Measurements from ENCODE around the gene TM7SF3.

TM7SF3 gene

GRCh38 chr12:26935636-26936378 is 78.4 kb downstream of the TM7SF3 start:
- DNase-seq (ENCODE audit: low read depth in 1 of 2, low spot score in 1 of 2) = no peak

GRCh38 chr12:26929590-26929989 is 84.6 kb downstream of the TM7SF3 start:
- no peak for DNase-seq (ENCODE audit: low read depth in 1 of 2, low spot score in 1 of 2)

GRCh38 chr12:26928661-26929060 is 85.5 kb downstream of the TM7SF3 start:
- DNase-seq (ENCODE audit: low read depth in 1 of 2, low spot score in 1 of 2) = no peak

Measured in activated CD4-positive, alpha-beta T cell treated with anti-CD3 and anti-CD28 coated beads, Interleukin-2, amount 50 U/mL, for 24 hours (primary cell).